HCT116 (cell line): ENCODE measurements around the gene SIVA1. TPM values are rescaled to one million over a fixed set of nuclear protein-coding genes. Genes with fewer than 3 reads are reported as not detected.

Experiments used
- ATAC-seq: fragments of 200-7000 bp; cut with Tn5 transposase; 2 replicates; pipeline ENCODE4 v1.9.1; 2020; ENCODE audit warnings: mild to moderate bottlenecking, moderate library complexity
- BruUV-seq: library from RNA; stranded (reverse); fragments of 400-500 nt; replicated peaks from 2 replicates; lab custom pipeline; 2021; lab: Mats Ljungman, UMichigan
- CTCF ChIA-PET: fragments of 300-600 bp; sonication (Branson Sonifier 250); formaldehyde crosslinking; loops from one replicate; lab custom pipeline; 2021; ENCODE audit warnings: antibody characterized with exemption; lab: Charles Lee
- POLR2A ChIA-PET: fragments of 300-600, 350-600 bp; sonication (Branson Sonifier 250); formaldehyde crosslinking; loops from one replicate; lab custom pipeline; 2021; ENCODE audit warnings: antibody characterized with exemption; lab: Charles Lee
- RAD21 ChIA-PET, 2 experiments: fragments of 300-600 bp; sonication (Branson Sonifier 250); formaldehyde crosslinking; loops; one replicate each; lab custom pipeline; 2023; ENCODE audit warnings: low total read pairs in 2 of 2; ENCODE audit not compliant: uncharacterized antibody in 2 of 2, unreplicated experiment in 2 of 2, low non-redundant PET in 1 of 2; lab: Charles Lee
- DNase-seq: peaks from one replicate; pipeline ENCODE4 v3.0.0-alpha.2; 2010; ENCODE audit warnings: low read depth, low spot score
- H2AFZ ChIP-seq: fragments of 200-600 bp; shearing (Covaris generic), sonication (generic); 2 replicates; pipeline ENCODE4 v1.6.1; 2017; ENCODE audit warnings: low read depth, mixed run types, mixed read lengths, antibody characterized with exemption, low read length; ENCODE audit not compliant: poor library complexity, severe bottlenecking
- H3K27ac ChIP-seq: 2 replicates; pipeline ENCODE4 v1.5.1; 2012; ENCODE audit warnings: low read depth, low read length
- H3K27me3 ChIP-seq: fragments of 200-600 bp; sonication (generic); 2 replicates; pipeline ENCODE4 v1.6.1; 2016; ENCODE audit warnings: mixed run types, low read length, mixed read lengths; ENCODE audit not compliant: insufficient read depth
- H3K36me3 ChIP-seq, 2 experiments: fragments of 200-500 bp in 1 of 2; fragments of 200-600 bp in 1 of 2; sonication (Bioruptor generic) in 1 of 2; sonication (generic) in 1 of 2; 2 replicates each; pipeline versions ENCODE4 v1.5.1 to v1.6.1; 2014 to 2016; ENCODE audit warnings: low read length in 2 of 2, inconsistent platforms in 1 of 2, mixed read lengths in 1 of 2, mixed run types in 1 of 2; ENCODE audit not compliant: insufficient read depth in 2 of 2, control insufficient read depth in 1 of 2
- H3K4me1 ChIP-seq, 2 experiments: fragments of 200-600 bp in 1 of 2; sonication (generic) in 1 of 2; 2 replicates each; pipeline versions ENCODE4 v1.5.1 to v1.6.1; 2012 to 2017; ENCODE audit warnings: low read length in 2 of 2, inconsistent platforms in 1 of 2, mild to moderate bottlenecking in 1 of 2, mixed read lengths in 1 of 2, mixed run types in 1 of 2, moderate library complexity in 1 of 2; ENCODE audit not compliant: insufficient read depth in 2 of 2, control insufficient read depth in 1 of 2
- H3K4me2 ChIP-seq: fragments of 200-600 bp; sonication (generic); 2 replicates; pipeline ENCODE4 v1.6.1; 2017; ENCODE audit warnings: mixed run types, low read length, mixed read lengths
- H3K4me3 ChIP-seq, 2 experiments: fragments of 200-600 bp in 1 of 2; sonication (generic) in 1 of 2; replicated peaks in 1 of 2; 2 replicates each; pipeline ENCODE4 v1.5.1; 2011 to 2016; ENCODE audit warnings: low read length in 2 of 2, control low read depth in 1 of 2, low read depth in 1 of 2, mild to moderate bottlenecking in 1 of 2, mixed read lengths in 1 of 2, mixed run types in 1 of 2
- H3K79me2 ChIP-seq: fragments of 200-600 bp; sonication (generic); 2 replicates; pipeline ENCODE4 v1.6.1; 2017; ENCODE audit warnings: mild to moderate bottlenecking, mixed run types, low read length, moderate library complexity, mixed read lengths; ENCODE audit not compliant: insufficient read depth
- H3K9ac ChIP-seq: fragments of 200-600 bp; sonication (generic); 2 replicates; pipeline ENCODE4 v1.6.1; 2016; ENCODE audit warnings: low read length, mixed read lengths
- H3K9me2 ChIP-seq: fragments of 200-600 bp; sonication (generic), shearing (Covaris generic); 2 replicates; pipeline ENCODE4 v1.6.1; 2017; ENCODE audit warnings: mixed run types, mild to moderate bottlenecking, moderate library complexity; ENCODE audit not compliant: insufficient read depth
- H3K9me3 ChIP-seq, 2 experiments: fragments of 200-500 bp in 1 of 2; fragments of 200-600 bp in 1 of 2; sonication (Bioruptor generic) in 1 of 2; sonication (generic) in 1 of 2; 2 replicates each; pipeline ENCODE4 v1.6.1; 2014 to 2017; ENCODE audit warnings: low read length in 2 of 2, mixed read lengths in 2 of 2, inconsistent platforms in 1 of 2, low read depth in 1 of 2, mild to moderate bottlenecking in 1 of 2, mixed run types in 1 of 2, moderate library complexity in 1 of 2; ENCODE audit not compliant: control insufficient read depth in 1 of 2, insufficient read depth in 1 of 2
- H4K20me1 ChIP-seq: fragments of 200-600 bp; sonication (generic), shearing (Covaris generic); 2 replicates; pipeline ENCODE4 v1.6.1; 2017; ENCODE audit warnings: mixed run types, mild to moderate bottlenecking, moderate library complexity; ENCODE audit not compliant: insufficient read depth
- ATF3 ChIP-seq: IDR thresholded peaks from 2 replicates; pipeline ENCODE4 v1.6.1; 2012
- EGR1 ChIP-seq: IDR thresholded peaks from 2 replicates; pipeline ENCODE4 v1.6.1; 2012; ENCODE audit warnings: low read depth
- JUND ChIP-seq: IDR thresholded peaks from 2 replicates; pipeline ENCODE4 v1.6.1; 2012
- RAD21 ChIP-seq: IDR thresholded peaks from 2 replicates; pipeline ENCODE4 v1.6.1; 2012; ENCODE audit warnings: low read depth, mild to moderate bottlenecking
- REST ChIP-seq: IDR thresholded peaks from 2 replicates; pipeline ENCODE4 v1.6.1; 2012; ENCODE audit warnings: low read depth
- SIN3A ChIP-seq: IDR thresholded peaks from 2 replicates; pipeline ENCODE4 v1.6.1; 2012; ENCODE audit warnings: low read depth
- SP1 ChIP-seq: IDR thresholded peaks from 2 replicates; pipeline ENCODE4 v1.6.1; 2012; ENCODE audit warnings: low read depth
- SRF ChIP-seq: IDR thresholded peaks from 2 replicates; pipeline ENCODE4 v1.6.1; 2012; ENCODE audit warnings: low read depth
- ZBTB33 ChIP-seq: IDR thresholded peaks from 2 replicates; pipeline ENCODE4 v1.6.1; 2011; ENCODE audit warnings: mild to moderate bottlenecking, low read length, moderate library complexity; ENCODE audit not compliant: insufficient replicate concordance; ENCODE audit errors: extremely low read depth
- ZFX ChIP-seq: fragments of 450-650 bp; IDR thresholded peaks from 2 replicates; pipeline ENCODE4 v1.6.1; 2017
- intact Hi-C: fragments of 100-400 bp; cut with micrococcal nuclease; formaldehyde crosslinking; loops from 2 replicates; pipeline ENCODE4 v1.10.0; 2022
- total RNA-seq: library from RNA; stranded (reverse); gene quantifications from one replicate; pipeline ENCODE4 v1.2.1, GENCODE V29; 2021; ENCODE audit not compliant: unreplicated experiment

The SIVA1 gene
- total RNA-seq, 1 experiment from 2014 or later, result 141 TPM

DNA sequence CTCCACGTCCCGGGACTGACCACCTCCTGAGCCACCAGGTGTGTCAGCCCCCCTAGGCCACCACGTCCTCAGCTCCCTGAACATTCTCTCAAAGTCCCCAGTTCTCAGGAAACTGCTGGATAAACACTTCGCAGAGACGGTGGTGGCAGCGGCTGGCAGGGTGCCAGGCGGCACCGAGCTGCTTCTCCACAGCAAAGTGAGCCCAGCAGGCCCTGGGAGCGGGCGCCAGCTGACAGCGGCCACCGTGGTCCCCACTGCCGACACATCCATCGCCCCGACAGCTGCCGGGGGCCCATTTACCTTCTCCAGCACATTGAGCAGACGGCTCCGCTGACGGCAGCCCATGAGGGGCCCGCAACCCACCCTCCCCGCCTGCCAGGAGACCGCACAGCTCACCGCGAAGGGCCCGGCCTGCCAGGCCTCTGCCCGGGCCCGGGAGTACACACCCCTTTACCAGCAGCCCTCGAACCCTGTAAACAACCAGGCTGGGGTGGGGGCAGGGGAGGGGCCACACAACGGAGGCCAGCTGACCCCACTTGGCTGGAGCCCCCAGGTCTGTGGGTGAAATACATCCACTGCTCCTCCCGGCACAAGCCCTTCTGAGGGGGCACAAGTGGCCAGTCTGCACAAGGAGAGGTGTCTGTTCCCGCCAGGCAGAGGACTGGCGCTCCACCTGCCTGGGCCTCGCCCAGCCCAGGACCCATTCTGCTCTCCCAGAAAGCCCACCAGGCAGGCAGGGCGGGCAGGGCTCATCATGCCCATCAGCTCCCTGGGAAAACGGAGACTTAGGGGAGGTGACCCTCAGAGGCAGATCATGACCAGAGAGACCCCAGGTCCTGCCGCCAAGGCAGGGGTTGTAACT, 32.1 kb downstream of the SIVA1 start:
- CTCF ChIA-PET, result no interaction called here
- no peak for ATAC-seq
- H4K20me1 ChIP-seq, result no peaks in the 10 kb centered on the region
- H3K27ac ChIP-seq, result no peak overlapping the region
- H3K4me1 ChIP-seq, result no peaks in the 10 kb centered on the region
- H3K9ac ChIP-seq, result no peak overlapping the region
- H3K9me2 ChIP-seq, result no peaks in the 10 kb centered on the region
- peaks cover 0 to 7% of the 10 kb centered on the region in 2 experiments; a peak in 2 of 4 replicates for H3K36me3 ChIP-seq
- H3K27me3 ChIP-seq, result no peaks in the 10 kb centered on the region
- TF ChIP-seq JUND (no peak), SP1 (no peak), REST (no peak), ATF3 (no peak), EGR1 (no peak), ZFX (no peak), RAD21 (no peak), ZBTB33 (no peak), SIN3A (no peak), SRF (no peak)
- intact Hi-C loops, result no loop called here
- DNase-seq, result no peak
- BruUV-seq, result no TSS peak
- no peak overlapping the region for H3K4me3 ChIP-seq
- no peak overlapping the region for H2AFZ ChIP-seq
- H3K9me3 ChIP-seq, result no peaks in the 10 kb centered on the region
- RAD21 ChIA-PET, result no interaction called here
- POLR2A ChIA-PET, result no interaction called here
- peaks cover 42% of the 10 kb centered on the region; the same call in 1 of the 2 replicates for H3K79me2 ChIP-seq
- no peak overlapping the region for H3K4me2 ChIP-seq
